Head of caudate nucleus (tissue), 42 donors: ENCODE results near the gene INTS11.
A peak's percentile ranks its signal among the peaks of the same experiment; 100 is the strongest.

Source experiments
- DNase-seq, 42 donors: peaks; one replicate each; pipeline versions ENCODE4 v3.0.0 to v3.0.0-alpha.2; 2020 to 2021; ENCODE audit warnings: mixed read lengths in 7 of 42
- intact Hi-C: fragments of 100-400 bp; cut with DNase I; formaldehyde crosslinking; loops from one replicate; pipeline ENCODE4 v1.15.0; 2022

Gene INTS11

DNA sequence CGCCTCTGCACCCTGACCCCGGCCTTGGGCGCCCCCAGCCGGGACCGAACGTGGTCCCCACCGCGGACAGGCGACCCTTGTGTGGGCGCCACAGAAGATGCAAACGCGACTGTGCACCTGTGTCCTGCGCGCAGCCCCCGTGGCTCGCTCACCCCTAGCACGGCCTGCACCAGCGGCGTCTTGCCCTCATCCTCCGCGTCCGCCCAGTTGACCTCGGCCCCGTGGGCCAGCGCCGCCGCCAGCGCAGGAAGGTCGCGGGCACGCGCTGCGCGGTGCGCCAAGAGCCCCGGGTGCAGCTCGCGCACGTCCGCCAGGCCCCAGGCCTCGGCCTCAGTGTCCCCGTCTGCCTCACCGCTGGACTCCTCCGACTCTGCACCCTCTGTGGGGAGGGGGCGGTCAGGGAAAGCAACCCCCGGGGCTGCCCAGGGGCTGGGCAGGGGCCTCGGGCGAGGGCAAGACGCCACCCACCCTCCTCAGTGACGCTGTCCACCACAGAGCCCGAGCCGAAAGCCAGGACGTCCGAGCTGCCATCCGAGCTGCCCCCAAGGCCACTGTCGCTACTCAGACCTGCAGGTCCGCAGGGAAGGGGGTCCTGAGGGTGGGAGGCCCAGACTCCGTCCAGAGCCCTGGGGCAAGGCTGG, 30.1 kb downstream of the INTS11 start:
- intact Hi-C loops: no loop called here

DNA sequence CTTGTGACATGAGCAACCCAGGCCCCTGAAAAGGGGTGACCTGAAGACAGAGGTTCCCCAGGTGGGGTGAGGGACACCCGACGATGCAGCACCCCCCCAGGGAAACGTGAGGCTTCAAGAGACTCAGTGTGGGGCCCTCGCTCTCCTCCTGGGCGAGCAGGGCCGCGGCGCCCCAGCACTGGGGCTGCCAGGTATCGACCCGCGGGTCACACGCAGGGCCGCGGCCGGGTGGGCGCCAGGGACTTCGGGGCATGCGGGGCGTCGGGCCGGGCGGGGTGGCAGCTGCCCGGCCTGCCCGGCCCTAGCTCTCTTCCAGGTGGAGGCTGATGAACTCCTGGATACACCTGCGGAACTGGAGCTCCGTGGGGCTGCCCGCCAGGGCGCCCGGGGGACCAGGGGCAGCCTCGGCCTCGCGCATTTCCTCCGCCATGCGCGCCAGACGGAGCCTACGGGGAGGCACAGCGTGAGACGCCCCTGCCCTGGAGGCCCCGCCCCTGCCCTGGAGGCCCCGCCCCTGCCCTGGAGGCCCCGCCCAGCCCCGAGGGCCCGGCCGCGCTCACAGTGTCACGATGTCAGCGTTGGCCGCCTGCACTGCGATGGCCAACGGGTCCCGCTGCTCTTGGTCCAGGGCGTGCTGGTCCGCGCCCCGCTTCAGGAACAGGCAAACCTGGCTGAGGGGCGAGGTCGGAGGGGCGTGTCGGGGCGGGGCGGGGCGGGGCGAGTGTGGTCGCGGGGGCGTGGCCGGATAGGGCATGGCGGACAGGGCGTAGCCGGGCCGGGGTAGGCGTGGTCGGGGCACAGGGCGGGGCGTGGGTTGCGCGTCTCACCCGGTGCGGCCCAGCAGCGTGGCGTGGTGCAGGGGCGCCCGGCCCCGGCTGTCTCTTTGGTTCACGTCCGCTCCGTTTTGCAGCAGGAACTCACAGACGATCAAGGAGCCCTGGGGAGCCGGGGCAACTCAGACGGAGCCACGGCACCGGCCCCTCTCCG, 30.9 kb downstream of the INTS11 start:
- DNase-seq: peak in 1 of 42 donors; percentile 2
- intact Hi-C loops: no loop called here

More for the DNA sequence above, 30.1 kb downstream of the INTS11 start:
- DNase-seq: no peak

GRCh38 chr1:1292851-1293250, 31.6 kb downstream of the INTS11 start:
- intact Hi-C loops: no loop called here
- no peak for DNase-seq

DNA sequence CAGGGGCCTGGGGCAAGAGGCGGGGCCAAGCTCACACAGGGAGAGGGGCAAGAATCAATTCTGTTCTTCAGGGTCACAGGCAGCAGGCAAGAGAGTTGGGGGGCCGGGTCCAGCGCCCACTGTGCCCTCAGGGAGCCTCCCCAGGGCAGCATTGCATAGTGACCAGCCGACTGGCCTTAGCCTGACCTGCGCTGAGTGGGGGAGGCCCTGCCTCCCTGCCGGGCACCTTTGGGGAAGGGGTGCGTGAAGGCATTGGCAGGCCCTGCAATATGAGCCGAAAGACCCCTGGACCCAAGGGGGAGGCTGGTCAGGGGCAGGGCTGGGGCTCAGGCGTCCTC, 32.0 kb downstream of the INTS11 start:
- intact Hi-C loops: no loop called here
- DNase-seq: no peak

- intact Hi-C loops: no loop called here
- DNase-seq: peak in 28 of 42 donors; percentile 38 to 78 (median 60)
Measured at GRCh38 chr1:1291548-1292441, 32.7 kb downstream of the INTS11 start.

GRCh38 chr1:1291023-1291528, 33.4 kb downstream of the INTS11 start:
- intact Hi-C loops: no loop called here
- DNase-seq: no peak

- DNase-seq: peak in 31 of 42 donors; percentile 30 to 78 (median 61)
Measured at GRCh38 chr1:1290238-1290731, 34.2 kb downstream of the INTS11 start.

GRCh38 chr1:1287288-1288110, 37.0 kb downstream of the INTS11 start:
- intact Hi-C loops: no loop called here
- DNase-seq: no peak

More at GRCh38 chr1:1290238-1290731, 34.2 kb downstream of the INTS11 start:
- intact Hi-C loops: no loop called here

DNA sequence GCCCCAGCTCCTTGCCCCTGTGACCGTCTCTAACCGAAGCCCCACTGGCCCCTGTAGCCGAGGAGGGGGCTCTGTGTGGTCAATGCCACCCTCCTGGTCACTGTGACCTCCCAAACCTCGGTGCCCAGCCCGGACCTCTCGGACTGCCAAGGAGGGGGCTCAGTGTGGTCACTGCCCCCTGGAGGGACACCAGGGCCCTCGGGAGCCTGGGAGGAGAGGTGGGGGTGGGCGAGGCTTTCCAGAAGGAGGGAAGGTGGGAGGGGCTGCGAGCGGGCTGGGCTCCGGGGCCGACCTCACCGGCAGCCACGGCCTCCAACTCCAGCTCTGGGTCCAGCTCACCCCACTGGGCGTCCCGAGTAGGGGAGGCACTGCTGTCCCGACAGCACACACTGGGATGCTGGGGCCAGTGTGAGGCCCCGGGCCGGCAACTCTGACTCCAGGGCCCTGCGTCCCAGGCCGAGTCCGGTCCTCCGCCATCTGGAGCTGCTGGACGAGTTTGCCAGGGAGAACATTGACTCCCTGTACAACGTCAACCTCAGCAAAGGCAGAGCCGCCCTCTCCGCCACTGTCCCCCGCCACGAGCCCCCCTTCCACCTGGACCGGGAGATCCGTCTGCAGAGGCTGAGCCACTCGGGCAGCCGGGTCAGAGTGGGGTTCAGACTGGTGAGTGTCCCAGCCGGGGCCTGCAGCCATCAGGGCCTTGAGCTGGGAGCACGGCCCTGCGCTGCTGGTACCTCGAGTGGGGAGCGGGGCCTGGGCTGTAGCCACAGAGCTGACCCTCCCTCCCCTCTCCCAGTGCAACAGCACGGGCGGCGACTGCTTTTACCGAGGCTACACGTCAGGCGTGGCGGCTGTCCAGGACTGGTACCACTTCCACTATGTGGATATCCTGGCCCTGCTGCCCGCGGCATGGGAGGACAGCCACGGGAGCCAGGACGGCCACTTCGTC, 37.9 kb downstream of the INTS11 start:
- no peak for DNase-seq
- intact Hi-C loops: no loop called here

- no peak for DNase-seq
- intact Hi-C loops: no loop called here
Measured at GRCh38 chr1:1285611-1286311, 38.7 kb downstream of the INTS11 start.

- intact Hi-C loops: no loop called here
- DNase-seq: no peak
Measured at GRCh38 chr1:1285102-1285571, 39.3 kb downstream of the INTS11 start.

- no peak for DNase-seq
- intact Hi-C loops: no loop called here
Measured at GRCh38 chr1:1284221-1285101, 40.0 kb downstream of the INTS11 start.

GRCh38 chr1:1283821-1284220, 40.6 kb downstream of the INTS11 start:
- intact Hi-C loops: no loop called here
- no peak for DNase-seq

- no peak for DNase-seq
- intact Hi-C loops: no loop called here
Measured at GRCh38 chr1:1282998-1283397, 41.5 kb downstream of the INTS11 start.
